ENCODE results near the gene HSDL1.

DNA sequence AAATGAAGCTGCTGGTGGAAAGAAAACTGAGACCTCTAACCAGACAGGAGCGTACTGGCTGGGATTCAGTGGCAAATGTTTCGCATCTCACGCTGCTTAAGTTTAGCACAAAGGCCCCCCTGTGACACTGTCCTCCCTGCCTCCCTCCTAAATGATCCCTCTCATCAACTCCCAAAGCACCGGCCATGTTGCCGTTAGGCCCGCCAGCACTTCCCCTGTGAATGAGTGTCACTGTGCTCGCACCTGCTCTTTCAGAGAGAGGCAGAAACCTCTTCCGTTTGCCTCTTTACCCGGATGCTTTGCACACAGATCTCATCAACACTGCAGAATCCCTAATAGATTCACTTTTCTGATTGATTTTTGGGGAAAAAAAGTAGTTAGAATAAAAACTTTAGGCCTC lies 54.8 kb downstream of the HSDL1 start:
- no peak for TF ChIP-seq CTCF (IDR thresholded peaks at IDR 0.05; ENCODE audit: insufficient read depth, low read depth, low read length)
- TF ChIP-seq EZH2 (IDR thresholded peaks at IDR 0.05; ENCODE audit: insufficient read depth, low read length), result no peak

All from astrocyte (in vitro differentiated cells and primary cell).